ENCODE data around the gene PNP.

- TF ChIP-seq CTCF (IDR thresholded peaks at IDR 0.05): no peak
- TF ChIP-seq EP300 (IDR thresholded peaks at IDR 0.05): no peak
Measured at GRCh38 chr14:20469242-20469889, at the start of gene PNP.

All from stomach (tissue), 4 donors.